ENCODE measurements around the gene KDF1. TPM values are rescaled to one million over a fixed set of nuclear protein-coding genes. Genes with fewer than 3 reads are reported as not detected.

Gene KDF1
- total RNA-seq, 1 donor from 2014 or later = 7.4 TPM

DNA sequence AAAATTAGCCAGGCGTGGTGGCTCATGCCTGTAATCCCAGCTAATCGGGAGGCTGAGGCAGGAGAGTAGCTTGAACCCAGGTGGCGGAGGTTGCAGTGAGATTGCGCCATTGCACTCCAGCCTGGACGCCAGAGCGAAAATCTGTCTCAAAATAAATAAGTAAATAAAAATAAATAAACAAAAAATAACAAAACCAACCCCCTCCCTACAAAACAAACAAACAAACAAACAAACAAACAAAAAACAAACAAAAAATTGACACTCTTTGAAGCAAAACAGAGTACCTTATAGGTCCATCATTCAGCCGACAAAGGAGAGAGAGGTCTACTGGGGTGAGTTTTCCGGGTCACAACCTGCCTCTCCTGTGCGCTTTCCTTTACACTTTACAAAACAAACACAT is 5.4 kb upstream of the KDF1 start:
- Histone ChIP-seq H3K4me3 (no peak overlapping the region), H3K36me3 (no peaks in the 10 kb centered on the region)
- TF ChIP-seq POLR2AphosphoS5 (IDR thresholded peaks at IDR 0.05; ENCODE audit: insufficient read depth in 1 of 2, low read depth in 1 of 2) = no peak
- TF ChIP-seq POLR2A (IDR thresholded peaks at IDR 0.05) = no peak
- TF ChIP-seq, protein P1, sequence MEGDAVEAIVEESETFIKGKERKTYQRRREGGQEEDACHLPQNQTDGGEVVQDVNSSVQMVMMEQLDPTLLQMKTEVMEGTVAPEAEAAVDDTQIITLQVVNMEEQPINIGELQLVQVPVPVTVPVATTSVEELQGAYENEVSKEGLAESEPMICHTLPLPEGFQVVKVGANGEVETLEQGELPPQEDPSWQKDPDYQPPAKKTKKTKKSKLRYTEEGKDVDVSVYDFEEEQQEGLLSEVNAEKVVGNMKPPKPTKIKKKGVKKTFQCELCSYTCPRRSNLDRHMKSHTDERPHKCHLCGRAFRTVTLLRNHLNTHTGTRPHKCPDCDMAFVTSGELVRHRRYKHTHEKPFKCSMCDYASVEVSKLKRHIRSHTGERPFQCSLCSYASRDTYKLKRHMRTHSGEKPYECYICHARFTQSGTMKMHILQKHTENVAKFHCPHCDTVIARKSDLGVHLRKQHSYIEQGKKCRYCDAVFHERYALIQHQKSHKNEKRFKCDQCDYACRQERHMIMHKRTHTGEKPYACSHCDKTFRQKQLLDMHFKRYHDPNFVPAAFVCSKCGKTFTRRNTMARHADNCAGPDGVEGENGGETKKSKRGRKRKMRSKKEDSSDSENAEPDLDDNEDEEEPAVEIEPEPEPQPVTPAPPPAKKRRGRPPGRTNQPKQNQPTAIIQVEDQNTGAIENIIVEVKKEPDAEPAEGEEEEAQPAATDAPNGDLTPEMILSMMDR (IDR thresholded peaks at IDR 0.05) = no peak

DNA sequence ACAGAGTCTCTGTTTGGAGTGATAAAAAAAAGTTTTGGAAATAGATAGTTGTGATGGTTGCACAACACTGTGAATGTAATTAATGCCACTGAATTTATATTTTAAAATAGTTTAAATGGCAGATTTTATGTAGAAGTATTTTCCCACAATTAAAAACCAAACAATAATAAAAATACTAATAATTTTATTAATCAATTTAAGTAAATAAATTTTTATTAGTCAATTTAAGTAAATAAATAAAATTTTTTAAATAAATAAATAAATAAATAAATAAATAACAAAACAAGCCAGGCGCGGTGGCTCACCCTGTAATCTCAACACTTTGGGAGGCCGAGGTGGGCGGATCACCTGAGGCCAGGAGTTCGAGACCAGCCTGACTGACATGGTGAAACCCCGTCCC is 4.9 kb upstream of the KDF1 start:
- Histone ChIP-seq H3K27ac (no peak overlapping the region), H3K36me3 (no peaks in the 10 kb centered on the region), H3K9me3 (no peaks in the 10 kb centered on the region), H3K4me3 (no peak overlapping the region), H3K4me1 (peaks cover 1% of the 10 kb centered on the region), H3K27me3 (peaks cover under 1% of the 10 kb centered on the region)
- intact Hi-C loops (cut with DNase I) = no loop called here
- DNase-seq (ENCODE audit: extremely low spot score in 2 of 2) = no peak
- TF ChIP-seq, protein P1 (IDR thresholded peaks at IDR 0.05) = no peak
- TF ChIP-seq POLR2A (IDR thresholded peaks at IDR 0.05) (no peak), POLR2AphosphoS5 (IDR thresholded peaks at IDR 0.05; ENCODE audit: insufficient read depth in 1 of 2, low read depth in 1 of 2) (no peak)

More for the DNA sequence above, 5.4 kb upstream of the KDF1 start:
- Histone ChIP-seq H3K9me3 (no peaks in the 10 kb centered on the region), H3K27ac (no peak overlapping the region), H3K4me1 (no peaks in the 10 kb centered on the region), H3K27me3 (no peaks in the 10 kb centered on the region)
- DNase-seq (ENCODE audit: extremely low spot score in 2 of 2) = no peak
- intact Hi-C loops (cut with DNase I) = no loop called here

DNA sequence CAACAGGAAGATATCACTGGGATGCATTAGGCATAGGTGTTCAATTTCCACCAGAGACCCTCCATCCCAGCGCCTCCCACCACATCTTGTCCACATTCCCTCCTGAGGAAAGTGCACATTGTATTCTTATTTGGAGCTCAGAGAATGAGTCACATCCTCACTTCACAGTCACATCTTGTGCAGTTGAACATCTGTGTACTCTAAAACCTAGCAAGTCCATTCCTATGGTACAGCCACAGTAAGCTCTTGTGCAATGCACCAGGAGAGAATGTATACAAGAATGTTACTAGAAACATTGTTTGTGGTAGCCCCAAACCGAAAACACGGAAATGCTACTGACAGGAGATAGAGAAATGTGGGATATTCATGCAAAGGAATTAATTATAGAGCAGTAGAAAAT is 1.6 kb upstream of the KDF1 start:
- Histone ChIP-seq H3K4me1 (peaks cover 12% of the 10 kb centered on the region), H3K27me3 (peaks cover 10% of the 10 kb centered on the region), H3K9me3 (no peaks in the 10 kb centered on the region), H3K4me3 (no peak overlapping the region), H3K36me3 (no peaks in the 10 kb centered on the region), H3K27ac (no peak overlapping the region)
- intact Hi-C loops (cut with DNase I) = no loop called here
- DNase-seq (ENCODE audit: extremely low spot score in 2 of 2) = no peak
- TF ChIP-seq POLR2AphosphoS5 (IDR thresholded peaks at IDR 0.05; ENCODE audit: insufficient read depth in 1 of 2, low read depth in 1 of 2) (no peak), POLR2A (IDR thresholded peaks at IDR 0.05) (no peak)
- TF ChIP-seq, protein P1 (IDR thresholded peaks at IDR 0.05) = no peak

DNA sequence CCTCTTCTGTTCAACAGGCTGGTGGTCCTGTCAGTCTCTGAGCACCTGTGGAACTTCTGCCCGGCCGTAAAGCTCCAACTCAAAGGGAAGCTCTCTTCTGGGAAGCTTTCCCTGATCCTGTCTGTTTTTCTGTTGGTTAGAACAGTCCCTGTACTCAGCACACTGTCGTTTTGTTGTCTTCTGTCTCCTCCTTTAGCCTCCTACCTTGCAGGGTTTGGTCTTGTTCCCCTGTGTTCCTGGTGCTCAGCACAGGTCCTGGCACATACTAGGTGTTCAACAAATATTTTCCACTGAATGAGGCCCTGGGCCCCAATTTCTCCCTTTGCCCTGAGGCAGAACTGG is 328 bp upstream of the KDF1 start:
- H3K27me3 ChIP-seq = peaks cover 10% of the 10 kb centered on the region
- peaks cover 12% of the 10 kb centered on the region for H3K4me1 ChIP-seq
- H3K4me3 ChIP-seq = peak overlapping the region; percentile 39 to 67
- TF ChIP-seq POLR2AphosphoS5 (IDR thresholded peaks at IDR 0.05; ENCODE audit: insufficient read depth in 1 of 2, low read depth in 1 of 2) (no peak), POLR2A (IDR thresholded peaks at IDR 0.05) (no peak)
- TF ChIP-seq, protein P1 (IDR thresholded peaks at IDR 0.05) = no peak
- no peaks in the 10 kb centered on the region for H3K36me3 ChIP-seq
- no peak overlapping the region for H3K27ac ChIP-seq
- intact Hi-C loops (cut with DNase I) = no loop called here
- H3K9me3 ChIP-seq = no peaks in the 10 kb centered on the region
- DNase-seq (ENCODE audit: extremely low spot score in 2 of 2) = no peak

DNA sequence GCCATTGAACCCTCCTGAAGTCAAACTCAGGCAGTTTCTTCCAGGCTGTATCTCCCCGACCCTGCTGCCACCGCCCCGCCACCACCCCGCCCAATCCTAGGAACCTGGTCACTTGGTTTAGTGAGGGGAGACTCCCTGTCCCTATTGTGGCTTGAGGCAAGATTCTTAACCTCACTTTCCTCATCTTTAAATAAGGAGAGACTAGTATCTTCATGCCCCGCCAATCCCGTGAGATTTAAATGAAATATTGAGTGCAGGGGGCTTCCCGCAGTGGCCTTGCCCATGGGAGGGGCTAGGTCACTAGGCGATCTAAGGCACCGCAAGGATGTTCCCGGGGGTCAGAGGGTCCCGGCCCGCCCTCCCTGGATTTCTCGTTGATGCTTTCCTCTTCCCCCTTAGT is 998 bp downstream of the KDF1 start:
- no peak for DNase-seq (ENCODE audit: extremely low spot score in 2 of 2)
- no peak overlapping the region for H3K27ac ChIP-seq
- peaks cover 12% of the 10 kb centered on the region for H3K4me1 ChIP-seq
- peaks cover 10% of the 10 kb centered on the region for H3K27me3 ChIP-seq
- H3K36me3 ChIP-seq = no peaks in the 10 kb centered on the region
- peak overlapping the region; percentile 39 to 67 for H3K4me3 ChIP-seq
- H3K9me3 ChIP-seq = no peaks in the 10 kb centered on the region
- intact Hi-C loops (cut with DNase I) = no loop called here
- TF ChIP-seq POLR2AphosphoS5 (IDR thresholded peaks at IDR 0.05; ENCODE audit: insufficient read depth in 1 of 2, low read depth in 1 of 2) (no peak), POLR2A (IDR thresholded peaks at IDR 0.05) (no peak)
- TF ChIP-seq, protein P1 (IDR thresholded peaks at IDR 0.05) = no peak

All from vagina (tissue), 2 donors.